GM12875 (cell line): Measurements from ENCODE around the gene UTP18.
"Not testable (repeated sequence)": the region's sequence is repeated elsewhere in the genome, so short reads cannot be mapped to it uniquely, and the experiment has no call there.

Experiments
- H3K4me3 ChIP-seq: one replicate; pipeline ENCODE4 v1.5.1; 2011; ENCODE audit warnings: low read depth, low read length, control low read depth
- TF ChIP-seq, protein P1 (sequence below): IDR thresholded peaks from 2 replicates; pipeline ENCODE4 v1.5.1; 2011; ENCODE audit warnings: low read depth, mild to moderate bottlenecking, control low read depth, inconsistent platforms, low read length, moderate library complexity, borderline replicate concordance; ENCODE audit not compliant: insufficient read depth

Gene UTP18

DNA sequence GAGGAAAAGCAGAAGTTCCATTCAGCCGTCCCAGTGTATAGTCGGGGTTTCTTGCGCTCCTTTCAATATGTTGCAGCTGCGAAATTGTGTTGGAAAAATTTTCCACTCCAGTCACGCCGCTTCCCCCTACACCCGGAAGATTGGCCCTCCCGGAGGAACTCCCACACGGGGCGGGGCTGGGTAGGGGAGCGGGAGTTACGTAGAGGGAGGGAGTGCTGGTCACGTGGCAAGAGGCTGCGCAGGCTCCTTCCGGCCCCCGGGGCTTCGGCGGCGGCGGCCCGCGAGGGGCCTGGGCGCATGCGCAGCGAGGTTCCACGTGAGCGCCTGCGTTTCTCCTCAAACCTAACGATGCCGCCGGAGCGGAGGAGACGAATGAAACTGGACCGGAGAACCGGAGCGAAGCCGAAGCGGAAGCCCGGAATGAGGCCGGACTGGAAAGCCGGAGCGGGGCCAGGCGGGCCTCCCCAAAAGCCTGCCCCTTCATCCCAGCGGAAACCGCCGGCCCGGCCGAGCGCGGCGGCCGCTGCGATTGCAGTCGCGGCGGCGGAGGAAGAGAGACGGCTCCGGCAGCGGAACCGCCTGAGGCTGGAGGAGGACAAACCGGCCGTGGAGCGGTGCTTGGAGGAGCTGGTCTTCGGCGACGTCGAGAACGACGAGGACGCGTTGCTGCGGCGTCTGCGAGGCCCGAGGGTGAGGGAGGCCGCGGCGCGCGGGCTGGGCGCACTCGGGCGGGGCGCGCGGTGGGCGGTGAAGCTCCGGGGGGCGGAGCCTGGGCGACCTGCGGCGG is at the start of gene UTP18:
Gene UTP18, plus strand, starts transcription at position 310 of the 787 bp plus-strand sequence. Its CDS starts 39 bp downstream, at position 349.
- TF ChIP-seq, protein P1, sequence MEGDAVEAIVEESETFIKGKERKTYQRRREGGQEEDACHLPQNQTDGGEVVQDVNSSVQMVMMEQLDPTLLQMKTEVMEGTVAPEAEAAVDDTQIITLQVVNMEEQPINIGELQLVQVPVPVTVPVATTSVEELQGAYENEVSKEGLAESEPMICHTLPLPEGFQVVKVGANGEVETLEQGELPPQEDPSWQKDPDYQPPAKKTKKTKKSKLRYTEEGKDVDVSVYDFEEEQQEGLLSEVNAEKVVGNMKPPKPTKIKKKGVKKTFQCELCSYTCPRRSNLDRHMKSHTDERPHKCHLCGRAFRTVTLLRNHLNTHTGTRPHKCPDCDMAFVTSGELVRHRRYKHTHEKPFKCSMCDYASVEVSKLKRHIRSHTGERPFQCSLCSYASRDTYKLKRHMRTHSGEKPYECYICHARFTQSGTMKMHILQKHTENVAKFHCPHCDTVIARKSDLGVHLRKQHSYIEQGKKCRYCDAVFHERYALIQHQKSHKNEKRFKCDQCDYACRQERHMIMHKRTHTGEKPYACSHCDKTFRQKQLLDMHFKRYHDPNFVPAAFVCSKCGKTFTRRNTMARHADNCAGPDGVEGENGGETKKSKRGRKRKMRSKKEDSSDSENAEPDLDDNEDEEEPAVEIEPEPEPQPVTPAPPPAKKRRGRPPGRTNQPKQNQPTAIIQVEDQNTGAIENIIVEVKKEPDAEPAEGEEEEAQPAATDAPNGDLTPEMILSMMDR = no peak
- H3K4me3 ChIP-seq = peak within 1 kb of the TSS; percentile 80

DNA sequence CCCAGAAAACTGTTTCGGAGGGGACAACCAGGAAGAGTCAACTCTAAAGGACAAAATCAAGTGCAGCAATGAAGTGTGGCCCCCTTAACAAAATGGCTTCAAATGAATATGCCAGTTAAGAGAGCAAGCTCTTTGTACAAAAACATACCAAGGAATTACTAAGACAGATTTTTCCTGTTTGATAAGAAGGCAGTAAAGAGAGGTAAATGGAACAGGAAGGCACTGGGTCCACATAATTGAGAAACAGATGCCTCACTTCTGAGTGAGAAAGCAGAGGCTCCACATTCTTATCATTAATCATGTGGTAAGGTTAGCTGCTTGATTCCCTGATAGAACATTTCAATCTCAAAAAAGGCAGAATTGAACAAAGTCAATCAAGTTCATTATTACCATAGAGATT is 45.4 kb upstream of the UTP18 start:
- no peak overlapping the region for H3K4me3 ChIP-seq
- TF ChIP-seq, protein P1 = no peak

DNA sequence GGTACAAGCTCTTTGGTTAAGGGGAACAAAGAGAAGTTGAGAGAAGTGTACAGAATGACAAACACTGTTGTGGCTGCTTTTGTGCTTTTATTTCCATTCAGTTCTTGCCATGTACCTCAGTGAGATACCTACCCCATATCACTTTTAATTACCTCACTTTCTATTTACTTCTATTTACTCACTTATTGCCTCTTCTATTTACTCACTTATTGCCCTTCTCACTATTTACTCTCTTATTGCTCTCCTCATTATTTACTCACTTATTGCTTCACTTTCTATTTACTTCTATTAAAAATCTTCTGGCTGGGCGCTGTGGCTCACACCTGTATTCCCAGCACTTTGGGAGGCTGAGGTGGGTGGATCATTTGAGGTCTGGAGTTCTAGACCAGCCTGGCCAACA is 42.4 kb upstream of the UTP18 start:
- no peak overlapping the region for H3K4me3 ChIP-seq
- TF ChIP-seq, protein P1 = no peak

DNA sequence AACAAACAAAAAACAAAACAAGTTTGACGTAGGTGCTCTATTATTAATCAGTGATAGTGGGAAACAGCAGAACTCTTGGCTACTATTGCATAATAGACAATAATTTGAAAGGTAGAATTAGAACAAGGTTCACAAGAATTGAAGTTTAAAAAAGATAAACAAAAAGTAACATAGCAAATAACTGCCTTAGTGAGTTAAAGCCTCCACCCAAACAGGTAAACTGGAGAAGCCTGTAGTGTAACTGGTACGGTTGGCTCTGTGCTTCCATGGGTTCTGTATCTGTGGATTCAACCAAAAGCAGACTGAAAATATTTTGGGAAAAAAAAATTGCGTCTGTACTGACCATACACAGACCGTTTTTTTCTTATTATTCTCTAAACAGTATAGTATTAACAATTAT is 39.0 kb upstream of the UTP18 start:
- TF ChIP-seq, protein P1 = no peak
- H3K4me3 ChIP-seq = no peak overlapping the region

DNA sequence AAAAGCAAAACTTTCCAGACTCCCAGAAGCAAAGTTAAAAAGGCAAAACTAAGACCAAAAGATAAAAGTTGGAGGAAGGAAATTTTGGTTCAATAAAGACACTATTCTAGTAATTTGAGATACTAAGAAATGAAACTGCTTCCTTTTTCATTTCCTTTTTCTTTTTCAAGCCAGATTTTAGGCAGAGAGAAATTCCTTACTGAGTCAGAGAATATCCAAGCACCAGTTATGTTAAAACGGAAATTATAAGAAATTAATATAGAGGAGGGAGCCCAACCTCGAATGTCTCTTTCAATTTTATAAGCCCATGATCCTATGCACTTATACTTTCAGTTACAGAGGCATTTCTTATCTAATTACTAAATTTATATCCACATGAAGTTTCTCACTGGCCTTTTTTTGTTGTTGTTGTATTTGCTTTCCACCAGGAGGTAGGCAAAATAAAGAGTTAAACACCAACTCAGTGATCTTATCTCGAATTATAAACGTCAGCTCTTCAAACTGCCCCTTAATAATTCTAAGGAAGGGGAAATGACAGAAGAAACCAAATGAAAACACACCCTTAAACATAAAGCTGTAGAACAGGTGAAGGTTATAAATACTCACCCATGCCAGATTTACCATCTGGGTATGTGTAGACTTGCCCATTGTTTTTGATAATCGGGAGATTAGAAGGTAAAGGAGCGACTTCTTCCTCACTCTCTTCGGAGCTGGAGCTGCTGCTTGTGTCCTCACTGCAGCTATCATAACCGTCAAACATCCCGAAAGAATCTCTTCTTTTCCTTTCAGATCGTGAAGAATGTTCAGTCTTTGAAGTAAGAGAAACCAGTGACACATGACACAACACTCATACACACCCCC is 35.7 kb upstream of the UTP18 start:
- H3K4me3 ChIP-seq = no peak overlapping the region
- TF ChIP-seq, protein P1 = no peak

DNA sequence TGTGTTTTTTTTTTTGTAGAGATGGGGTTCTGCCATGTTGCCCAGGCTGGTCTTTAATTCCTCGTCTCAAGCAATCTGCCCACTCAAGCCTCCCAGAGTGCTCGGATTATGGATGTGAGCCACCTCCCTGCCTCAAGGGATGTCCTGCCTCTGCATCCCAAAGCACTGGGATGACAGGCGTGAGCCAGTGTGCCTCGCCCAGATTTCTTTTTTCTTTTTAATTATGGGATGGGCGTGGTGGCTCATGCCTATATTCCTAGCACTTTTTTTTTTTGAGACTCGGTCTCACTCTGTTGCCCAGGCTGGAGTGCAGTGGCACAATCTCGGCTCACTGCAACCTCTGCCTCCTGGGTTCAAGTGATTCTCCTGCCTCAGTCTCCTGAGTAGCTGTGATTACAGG is 34.8 kb upstream of the UTP18 start:
- H3K4me3 ChIP-seq = not testable (repeated sequence)

DNA sequence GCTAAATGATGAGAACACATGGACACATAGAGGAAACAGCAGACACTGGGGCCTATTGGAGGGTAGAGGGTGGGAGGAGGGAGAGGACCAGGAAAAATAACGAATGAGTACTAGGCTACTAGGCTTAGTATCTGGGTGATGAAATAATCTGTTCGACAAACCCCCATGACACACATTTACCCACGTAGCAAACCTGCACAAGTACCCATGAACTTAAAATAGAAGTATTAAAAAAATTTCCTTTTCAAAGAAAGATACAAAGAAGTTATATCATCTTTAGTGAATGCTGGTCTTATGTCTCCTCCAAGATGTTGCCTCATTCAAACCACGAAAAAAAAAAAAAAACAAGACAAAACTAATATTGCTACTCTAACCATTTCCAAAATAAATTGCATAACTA is 32.2 kb upstream of the UTP18 start:
- H3K4me3 ChIP-seq = no peak overlapping the region
- TF ChIP-seq, protein P1 = no peak
